Jurkat, Clone E6-1 (cell line): ENCODE data around the gene SLC35E2B. TPM values are rescaled to one million over a fixed set of nuclear protein-coding genes. Genes with fewer than 3 reads are reported as not detected.
"Not testable (repeated sequence)": the region's sequence is repeated elsewhere in the genome, so short reads cannot be mapped to it uniquely, and the experiment has no call there.

Source experiments
- DNase-seq: peaks from one replicate; pipeline ENCODE4 v3.0.0-alpha.2; 2011; ENCODE audit warnings: low read depth, low spot score
- H3K4me3 ChIP-seq: 2 replicates; pipeline ENCODE4 v1.5.1; 2011; ENCODE audit warnings: mild to moderate bottlenecking, low read length, control low read depth, moderate library complexity
- polyA plus RNA-seq: library from polyadenylated mRNA; unstranded; fragments of >200 nt; gene quantifications from one replicate; pipeline ENCODE4 v1.2.1, GENCODE V29; 2012; ENCODE audit warnings: missing spikeins; ENCODE audit not compliant: insufficient read length, insufficient read depth

SLC35E2B gene
- 29.5 TPM for polyA plus RNA-seq

DNA sequence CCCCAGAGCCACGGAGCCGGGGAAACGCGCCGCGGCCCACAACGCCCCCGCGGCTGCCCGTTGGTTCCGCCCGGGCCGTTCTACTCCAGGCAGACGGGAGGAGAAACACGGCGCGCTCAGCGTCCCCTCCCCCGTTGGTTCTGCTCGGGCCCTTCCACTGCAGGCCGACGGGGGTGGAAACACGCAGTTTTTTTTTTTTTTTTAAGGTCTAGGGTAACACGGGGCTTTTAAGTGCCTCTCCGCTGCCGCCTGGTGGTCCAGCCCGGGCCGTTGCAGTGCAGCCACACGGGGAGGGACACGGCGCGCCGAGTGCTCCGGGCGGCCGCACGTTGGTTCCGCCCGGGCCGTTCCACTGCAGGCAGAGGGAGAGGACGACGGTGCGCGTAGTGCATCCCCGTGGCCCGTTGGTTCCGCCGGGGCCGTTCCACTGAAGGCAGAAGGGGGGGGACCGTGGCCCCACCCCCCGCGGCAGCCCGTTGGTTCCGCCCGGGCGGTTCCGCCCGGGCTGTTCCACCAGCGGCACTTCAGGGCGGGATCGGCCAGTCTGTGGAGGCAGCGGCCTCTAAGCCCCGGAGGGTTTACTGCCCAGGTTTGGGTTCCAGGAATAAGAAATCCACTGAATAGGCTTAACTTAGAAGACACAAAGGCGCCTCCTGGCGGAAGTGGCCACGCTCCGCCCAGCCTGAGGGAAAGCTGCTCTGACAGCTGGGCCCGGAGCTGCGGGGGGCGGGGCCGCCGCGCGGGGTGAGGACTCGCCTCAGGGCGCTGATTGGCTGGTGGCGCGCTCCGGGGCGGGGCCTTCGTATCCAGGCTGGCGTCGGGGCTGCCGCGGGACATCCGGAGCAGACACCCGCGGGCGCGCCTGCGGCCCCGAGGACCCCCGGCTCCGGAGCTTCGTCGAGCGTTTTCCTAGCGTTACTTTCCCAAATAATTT lies at the start of gene SLC35E2B:
Gene SLC35E2B, minus strand, starts transcription at position 82 of the 934 bp plus-strand sequence. CDS start 16,096 bp downstream, outside the sequence.
- peak within 1 kb of the TSS; percentile 57 for H3K4me3 ChIP-seq
- peak; percentile 90 for DNase-seq

DNA sequence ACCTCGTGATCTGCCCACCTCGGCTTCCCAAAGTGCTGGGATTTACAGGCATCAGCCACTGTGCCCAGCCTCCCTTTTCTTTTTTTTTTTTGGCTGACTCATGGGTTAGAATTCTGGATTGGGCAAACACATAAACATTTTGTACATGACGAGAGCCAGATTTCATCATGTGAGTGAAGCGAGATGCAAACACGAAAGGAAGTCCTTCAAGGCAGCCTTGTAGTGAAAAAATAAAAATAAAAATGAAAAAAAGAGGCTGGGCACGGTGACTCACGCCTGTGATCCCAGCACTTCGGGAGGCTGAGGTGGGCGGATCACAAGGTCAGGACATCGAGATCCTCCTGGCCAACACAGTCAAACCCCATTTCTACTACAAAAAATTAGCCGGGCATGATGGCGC lies 48.4 kb upstream of the SLC35E2B start:
- DNase-seq, H3K4me3 ChIP-seq: not testable (repeated sequence)

DNA sequence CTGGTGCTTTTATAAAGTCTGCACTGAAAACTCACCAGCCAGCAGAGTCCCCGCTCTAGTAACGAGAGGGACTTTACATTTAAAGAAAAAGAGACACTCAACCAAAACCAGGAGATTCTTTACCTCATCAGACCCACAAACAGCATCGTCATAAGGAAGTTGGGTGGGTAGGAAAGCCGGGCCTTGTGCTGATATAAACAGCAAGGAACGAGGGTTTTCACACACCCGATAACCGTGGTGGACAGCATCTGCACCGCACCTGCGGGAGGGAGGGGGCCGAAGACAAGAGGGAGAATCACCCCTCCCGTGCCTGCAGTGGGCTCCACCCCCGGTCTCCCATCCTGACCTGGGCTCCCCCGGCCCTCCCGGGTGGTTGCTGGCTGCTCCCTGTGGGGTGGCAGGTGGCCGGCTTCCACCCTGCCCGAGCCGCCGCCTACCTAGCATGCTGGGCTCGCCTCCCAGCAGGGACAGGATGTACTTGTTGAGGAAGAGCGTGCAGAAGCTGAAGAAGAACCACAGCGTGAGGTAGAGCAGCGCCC lies 46.3 kb upstream of the SLC35E2B start:
- H3K4me3 ChIP-seq = not testable (repeated sequence)

DNA sequence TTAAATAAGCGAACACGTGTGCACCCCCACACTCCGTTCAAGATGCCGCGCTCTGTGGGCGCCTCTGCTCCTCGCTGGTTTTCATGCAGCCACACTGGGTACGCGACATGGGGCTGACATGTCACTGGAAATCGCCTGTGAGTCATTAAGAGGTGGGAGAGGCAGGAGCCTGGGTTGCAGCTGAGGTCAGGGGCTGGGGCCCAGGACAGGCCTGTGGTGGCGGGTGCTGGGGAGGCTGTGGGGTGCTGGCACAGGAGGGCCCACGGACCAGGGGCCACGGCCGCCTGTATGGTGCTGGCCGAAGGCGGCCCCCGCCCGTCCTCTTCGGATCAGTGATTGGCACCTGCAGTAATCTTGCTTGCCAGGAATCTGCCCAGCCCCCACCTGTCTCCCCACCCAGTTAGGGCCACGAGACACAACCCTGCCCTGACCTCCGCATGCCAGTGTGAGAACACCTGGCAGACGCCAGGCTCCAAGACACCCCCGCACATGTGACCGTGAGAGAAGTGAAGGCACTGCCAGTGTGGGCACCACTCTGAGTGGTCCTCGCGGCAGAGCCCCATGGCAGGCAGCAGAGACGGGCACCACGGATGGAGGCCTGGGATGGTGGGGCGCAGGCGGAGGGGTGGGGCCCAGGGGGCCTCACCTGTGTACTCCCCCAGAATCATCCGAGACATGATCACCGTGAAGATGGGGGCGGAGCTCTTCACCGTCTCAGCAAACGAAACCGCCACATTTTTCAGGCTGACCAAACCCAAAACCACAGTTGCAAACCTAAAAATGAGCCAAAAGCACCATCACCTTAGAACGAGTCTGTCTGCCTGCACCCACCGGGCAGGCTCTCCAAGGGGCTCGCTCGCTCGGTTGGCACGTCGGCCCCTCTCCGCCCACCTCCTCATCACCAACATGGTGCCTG lies 45.3 kb upstream of the SLC35E2B start:
- H3K4me3 ChIP-seq, DNase-seq: not testable (repeated sequence)

More for the DNA sequence above, 46.3 kb upstream of the SLC35E2B start:
- not testable (repeated sequence) for DNase-seq

DNA sequence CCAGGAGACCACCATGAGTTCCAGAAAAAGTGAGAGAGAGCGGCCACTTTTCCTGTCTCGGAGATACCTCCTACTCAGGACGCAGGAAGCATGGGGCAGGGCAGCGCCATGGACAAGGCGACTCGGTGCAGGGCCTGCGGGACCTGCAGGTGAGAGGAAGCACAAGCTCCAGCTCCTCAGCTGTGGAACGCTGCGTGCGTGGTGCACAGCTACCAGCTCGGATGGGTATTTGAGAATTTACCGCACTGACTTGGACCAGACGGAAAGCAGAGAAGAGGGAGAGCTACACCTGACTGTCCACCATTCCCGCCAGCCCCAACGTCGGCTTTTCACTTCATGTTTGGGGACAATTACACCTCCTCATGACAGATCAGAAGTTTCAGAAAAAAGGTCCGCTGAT lies 39.8 kb upstream of the SLC35E2B start:
- DNase-seq = no peak
- H3K4me3 ChIP-seq = no peak overlapping the region

DNA sequence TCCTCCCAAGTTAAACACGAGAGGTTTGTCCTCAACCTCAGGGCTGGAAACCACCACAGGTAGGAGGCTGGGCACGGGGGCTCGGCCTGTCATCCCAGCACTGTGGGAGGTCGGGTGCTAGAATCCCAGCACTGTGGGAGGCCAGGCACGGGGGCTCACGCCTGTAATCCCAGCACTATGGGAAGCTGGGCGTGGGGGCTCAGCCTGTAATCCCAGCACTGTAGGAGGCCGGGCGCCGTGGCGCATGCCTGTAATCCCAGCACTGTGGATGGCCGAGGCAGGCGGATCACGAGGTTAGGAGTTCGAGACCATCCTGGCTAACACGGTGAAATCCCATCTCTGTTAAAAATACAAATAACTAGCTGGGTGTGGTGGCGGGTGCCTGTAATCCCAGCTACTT lies 38.3 kb upstream of the SLC35E2B start:
- DNase-seq = no peak

DNA sequence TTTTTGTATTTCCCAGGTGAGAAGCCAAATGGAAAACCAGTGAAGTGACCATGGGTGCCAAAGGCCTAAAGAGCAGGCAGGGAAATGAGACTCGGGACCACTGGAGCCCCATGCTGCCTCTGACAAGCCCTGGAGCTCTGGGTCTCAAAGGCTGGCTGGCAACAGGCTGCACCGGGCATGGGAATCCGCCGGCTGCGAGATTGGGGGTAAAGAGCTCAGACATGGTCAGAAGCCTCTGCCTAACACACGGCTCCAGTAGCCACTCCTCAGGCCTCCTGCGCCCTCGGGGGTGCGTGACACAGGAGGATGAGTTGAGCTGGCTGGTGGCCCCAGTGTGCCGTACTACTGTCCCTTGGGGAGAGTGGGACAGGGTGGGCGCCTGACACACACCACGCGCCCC lies 37.6 kb upstream of the SLC35E2B start:
- H3K4me3 ChIP-seq, DNase-seq: not testable (repeated sequence)

More for the DNA sequence above, 38.3 kb upstream of the SLC35E2B start:
- H3K4me3 ChIP-seq = no peak overlapping the region

DNA sequence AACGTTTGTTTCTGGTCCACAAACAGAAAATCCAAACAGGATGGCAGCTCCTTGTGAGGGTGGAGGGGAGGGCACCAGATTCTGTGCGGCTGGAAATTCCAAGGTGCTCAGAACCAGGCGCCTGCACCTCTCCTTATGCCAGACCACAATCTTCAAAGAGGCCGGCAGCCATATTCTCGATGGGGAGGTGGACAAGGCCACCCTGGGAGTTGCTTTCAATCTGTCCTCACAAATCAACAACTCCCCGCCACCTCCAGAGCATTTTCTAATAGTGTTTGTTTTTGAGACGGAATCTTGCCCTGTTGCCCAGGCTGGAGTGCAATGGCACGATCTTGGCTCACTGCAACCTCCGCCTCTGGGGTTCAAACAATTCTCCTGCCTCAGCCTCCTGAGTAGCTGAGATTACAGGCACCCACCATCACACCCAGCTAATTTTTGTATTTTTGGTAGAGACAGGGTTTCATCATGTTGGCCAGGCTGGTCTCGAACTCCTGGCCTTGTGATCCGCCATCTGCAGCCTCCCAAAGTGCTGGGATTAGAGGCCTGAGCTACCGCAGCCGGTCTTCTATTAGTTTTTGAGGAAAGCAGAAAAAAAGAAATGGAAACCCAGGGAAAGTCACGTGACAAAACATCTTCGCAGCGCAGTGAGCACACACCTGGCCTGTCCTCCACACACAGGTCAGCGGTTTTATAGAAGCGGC lies 36.7 kb upstream of the SLC35E2B start:
- not testable (repeated sequence) for H3K4me3 ChIP-seq, DNase-seq

DNA sequence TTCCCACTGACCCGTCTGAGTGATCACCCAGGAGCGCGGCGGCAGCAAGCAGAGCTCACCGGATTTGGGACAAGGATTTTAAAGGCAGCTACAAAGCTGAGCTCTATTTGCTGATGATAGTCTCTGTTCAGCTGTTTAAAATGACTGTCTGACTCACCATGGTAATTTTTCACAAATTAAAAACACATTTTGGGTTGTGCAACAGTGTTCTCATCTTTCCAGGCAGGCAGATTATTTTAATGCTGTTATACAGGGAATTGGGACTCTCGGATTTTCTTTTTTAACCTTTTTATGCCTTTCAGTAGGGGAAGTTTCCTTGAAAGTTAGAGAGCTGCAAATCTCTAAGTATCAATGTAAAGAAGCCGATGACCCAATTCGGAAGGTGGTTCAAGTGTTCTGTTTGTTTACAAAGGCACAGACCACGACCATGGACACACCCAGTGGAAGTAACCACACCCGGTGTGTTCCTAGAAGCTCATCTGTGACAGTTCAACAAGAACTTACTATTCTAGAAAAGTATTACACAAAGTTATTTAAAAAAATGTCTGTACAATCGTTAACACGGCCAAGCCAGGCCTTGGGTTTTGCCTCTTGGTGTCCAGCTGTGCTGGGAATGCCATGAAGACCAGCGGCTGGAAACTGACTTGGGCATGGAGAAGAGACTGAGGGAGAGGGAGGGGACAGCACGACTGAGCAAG lies 35.9 kb upstream of the SLC35E2B start:
- DNase-seq, H3K4me3 ChIP-seq: not testable (repeated sequence)

DNA sequence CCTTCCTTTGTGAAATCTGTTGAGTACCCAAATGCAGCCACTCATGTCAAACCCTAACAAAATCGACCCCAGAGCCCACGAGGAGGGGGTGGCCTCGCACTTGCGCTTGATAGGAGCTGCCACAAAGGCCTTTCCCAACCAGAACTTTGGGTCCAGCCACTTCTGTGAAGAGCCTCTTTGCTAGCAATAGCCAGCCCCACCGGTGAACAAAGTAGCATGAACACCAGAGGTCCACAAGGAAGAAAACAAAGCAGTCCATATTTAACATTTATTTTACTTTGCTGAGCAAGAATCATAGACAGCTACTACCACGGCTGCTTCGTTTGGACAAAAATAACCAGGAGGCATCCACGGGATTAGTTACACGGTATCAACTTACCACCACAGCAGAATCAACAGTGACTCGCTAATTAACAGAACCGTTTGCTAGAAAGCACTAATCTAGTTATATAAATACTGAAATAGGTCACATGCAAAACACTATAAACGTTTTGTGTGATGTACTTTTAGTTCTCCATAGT lies 34.6 kb upstream of the SLC35E2B start:
- H3K4me3 ChIP-seq, DNase-seq: not testable (repeated sequence)

DNA sequence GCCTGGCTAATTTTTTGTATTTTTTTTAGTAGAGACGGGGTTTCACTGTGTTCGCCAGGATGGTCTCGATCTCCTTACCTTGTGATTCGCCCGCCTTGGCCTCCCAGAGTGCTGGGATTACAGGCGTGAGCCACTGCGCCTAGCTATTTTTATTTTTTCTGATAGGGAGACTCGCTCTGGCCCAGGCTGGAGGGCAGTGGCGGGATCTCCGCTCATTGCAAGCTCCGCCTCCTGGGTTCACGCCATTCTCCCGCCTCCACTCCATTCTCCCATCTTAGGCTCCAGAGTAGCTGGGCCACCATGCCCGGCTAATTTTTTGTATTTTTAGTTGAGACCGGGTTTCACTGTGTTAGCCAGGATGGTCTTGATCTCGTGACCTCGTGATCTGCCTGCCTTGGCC lies 33.5 kb upstream of the SLC35E2B start:
- H3K4me3 ChIP-seq, DNase-seq: not testable (repeated sequence)

DNA sequence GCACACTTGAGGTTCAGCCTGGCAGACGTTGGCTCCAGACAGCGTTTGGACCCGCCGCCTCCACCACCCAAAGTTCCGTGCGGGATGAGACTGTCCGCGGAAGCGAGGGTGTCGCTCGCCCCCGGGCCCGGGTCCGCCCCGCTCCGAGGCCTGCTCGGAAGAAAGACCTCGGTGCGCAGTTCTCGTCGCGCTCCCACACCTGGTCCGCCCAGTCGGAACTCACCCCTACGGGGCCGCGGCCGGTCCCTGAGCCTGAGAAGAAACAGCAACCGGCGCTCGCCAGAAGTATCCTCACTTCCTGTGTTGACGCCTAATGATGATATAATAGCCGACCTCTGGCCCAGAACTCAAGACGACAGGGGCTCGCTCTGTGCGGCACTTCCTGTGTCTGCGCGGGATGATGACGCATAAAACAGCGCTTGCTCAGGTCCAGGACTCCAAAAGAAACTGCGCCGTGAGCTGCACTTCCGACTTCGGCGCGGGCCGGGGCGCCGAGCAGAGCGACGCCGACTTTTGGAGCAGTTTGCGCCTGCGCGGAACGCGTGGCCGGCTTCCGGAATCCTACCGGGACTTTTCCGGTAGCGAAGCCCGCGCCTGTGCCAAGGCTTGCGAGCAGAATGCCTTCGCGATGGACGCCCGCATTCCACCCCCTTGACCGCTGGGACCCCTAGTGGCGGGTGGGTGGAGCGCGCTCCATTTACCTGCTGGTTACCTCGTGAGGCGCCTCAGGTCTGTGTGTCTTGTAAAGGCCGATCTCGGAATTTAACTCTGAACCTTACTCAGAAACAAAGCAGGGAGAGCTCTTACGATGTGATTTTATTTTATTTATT lies 31.7 kb upstream of the SLC35E2B start, which contains the start of gene CDK11A:
Gene CDK11A, minus strand, starts transcription at position 323 of the 830 bp plus-strand sequence. CDS start 1,539 bp downstream, outside the sequence.
- DNase-seq = peak; percentile 100
- peak within 1 kb of the TSS; percentile 62 for H3K4me3 ChIP-seq

DNA sequence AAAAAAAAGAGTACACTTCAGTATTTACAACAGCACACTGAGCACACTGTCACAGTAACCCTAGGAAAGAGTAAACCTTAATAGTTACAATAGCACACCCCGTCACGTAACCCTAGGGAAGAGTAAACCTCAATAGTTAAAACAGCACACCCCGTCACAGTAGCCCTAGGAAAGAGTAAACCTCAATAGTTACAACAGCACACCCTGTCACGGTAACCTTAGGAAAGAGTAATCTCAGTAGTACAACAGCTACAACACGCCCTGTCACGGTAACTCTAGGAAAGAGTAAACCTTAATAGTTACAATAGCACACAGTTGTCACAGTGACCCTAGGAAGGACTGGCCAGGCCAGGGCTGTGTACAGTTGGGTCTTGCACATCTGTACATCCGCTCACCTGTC lies 28.6 kb upstream of the SLC35E2B start:
- H3K4me3 ChIP-seq = no peak overlapping the region
- no peak for DNase-seq

DNA sequence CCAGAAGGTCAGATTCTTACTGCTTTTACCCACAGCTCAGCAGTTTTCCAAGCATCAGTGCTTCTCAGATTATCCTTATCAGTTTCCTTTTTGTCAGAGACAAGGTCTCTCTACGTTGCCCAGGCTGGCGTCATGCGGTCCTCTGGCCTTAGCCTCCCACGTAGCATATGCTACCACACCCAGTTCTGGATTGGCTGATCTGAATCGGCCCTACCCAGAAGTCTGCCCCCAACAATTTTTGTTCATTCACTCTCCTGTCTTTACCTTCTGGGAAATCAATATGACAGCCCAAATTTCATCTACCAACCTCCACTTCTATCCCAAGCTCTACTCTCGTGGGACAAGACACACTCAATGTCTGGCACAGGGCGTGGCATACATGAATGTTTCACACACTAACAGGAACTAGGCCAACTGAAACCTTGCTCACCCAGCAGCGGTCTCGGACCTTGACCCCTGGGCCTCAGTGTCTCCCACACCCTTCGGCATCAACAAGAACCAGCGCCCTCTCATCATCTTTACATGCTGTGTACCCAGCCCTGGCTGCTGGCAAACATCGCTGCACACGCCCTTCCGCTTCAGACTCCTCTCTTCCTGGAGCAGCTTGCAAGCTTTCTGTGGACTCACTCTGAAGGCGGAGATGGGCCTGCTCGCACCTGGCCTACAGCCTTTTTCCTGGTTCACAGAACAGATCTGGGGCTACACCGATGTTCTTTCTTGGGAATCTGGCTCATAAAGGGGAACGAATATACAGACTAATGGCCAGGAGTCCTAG lies 22.7 kb upstream of the SLC35E2B start:
- not testable (repeated sequence) for H3K4me3 ChIP-seq, DNase-seq

DNA sequence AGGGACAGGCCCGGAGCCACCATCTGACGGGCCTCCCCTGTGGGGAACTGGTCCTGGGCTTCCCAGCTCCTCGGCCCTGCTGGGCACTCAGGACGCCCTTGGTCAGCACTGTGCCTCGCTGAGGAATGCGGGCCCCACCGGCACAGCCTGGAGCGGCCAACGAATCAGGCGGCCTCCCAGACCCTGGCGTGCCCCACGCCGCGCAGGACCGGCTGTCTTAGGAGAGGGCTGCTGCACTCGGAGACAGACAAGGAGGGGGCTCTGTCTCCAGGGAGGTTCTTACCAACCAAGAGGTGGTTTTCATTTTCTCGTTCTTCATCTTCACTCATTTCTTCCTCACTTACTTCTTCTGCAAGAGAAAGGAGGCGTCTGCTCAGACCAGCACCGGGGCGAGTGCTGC lies 15.3 kb upstream of the SLC35E2B start:
- not testable (repeated sequence) for DNase-seq, H3K4me3 ChIP-seq

DNA sequence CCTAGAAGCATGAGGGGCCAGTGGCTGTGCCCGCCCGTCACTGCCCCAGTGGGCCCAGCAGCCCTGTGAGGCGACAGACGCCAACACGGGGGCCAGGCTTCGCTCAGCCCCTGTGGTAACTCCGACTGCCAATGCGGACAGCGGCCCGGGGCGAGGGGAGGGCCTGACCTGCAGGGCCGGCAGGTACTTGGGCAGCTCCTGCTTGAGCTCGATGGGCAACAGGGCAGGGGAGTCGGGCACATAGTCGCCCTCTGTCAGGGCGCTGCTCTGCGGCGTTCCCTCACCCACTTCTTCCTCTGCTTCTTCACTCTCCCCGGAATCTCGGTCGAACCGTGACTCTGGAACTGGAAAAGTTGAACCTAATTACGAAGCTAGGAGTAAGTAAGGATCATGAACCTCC lies 14.6 kb upstream of the SLC35E2B start:
- H3K4me3 ChIP-seq = not testable (repeated sequence)

More for the DNA sequence above, 14.6 kb upstream of the SLC35E2B start:
- not testable (repeated sequence) for DNase-seq
